RWPE2 (cell line): ENCODE data around the gene DNAJB6.

Source experiments
- ATAC-seq: fragments of 200-7000 bp; cut with Tn5 transposase; 3 replicates; pipeline ENCODE4 v1.9.1; 2021; ENCODE audit warnings: low read depth
- DNase-seq: peaks from one replicate; pipeline ENCODE4 v3.0.0-alpha.2; 2020; ENCODE audit warnings: low spot score
- H3K27ac ChIP-seq: fragments of 450-650 bp; 2 replicates; pipeline ENCODE4 v1.5.1; 2017; ENCODE audit warnings: mild to moderate bottlenecking; ENCODE audit not compliant: poor library complexity, severe bottlenecking
- H3K27me3 ChIP-seq: fragments of 250-450 bp; sonication (Bioruptor Pico); 2 replicates; pipeline ENCODE4 v1.5.1; 2021; ENCODE audit warnings: mild to moderate bottlenecking, moderate library complexity; ENCODE audit not compliant: insufficient read depth, poor library complexity, severe bottlenecking
- H3K36me3 ChIP-seq: fragments of 250-450 bp; sonication (Bioruptor Pico); 2 replicates; pipeline ENCODE4 v1.5.1; 2020; ENCODE audit warnings: low read depth, mild to moderate bottlenecking, moderate library complexity
- H3K4me1 ChIP-seq: fragments of 250-450 bp; sonication (Bioruptor Pico); 2 replicates; pipeline ENCODE4 v1.5.1; 2021; ENCODE audit warnings: mild to moderate bottlenecking, moderate library complexity; ENCODE audit not compliant: insufficient read depth, poor library complexity, severe bottlenecking
- H3K4me3 ChIP-seq: fragments of 250-450 bp; sonication (Bioruptor Pico); 2 replicates; pipeline ENCODE4 v1.5.1; 2021; ENCODE audit warnings: mild to moderate bottlenecking, moderate library complexity; ENCODE audit not compliant: severe bottlenecking
- H3K9me3 ChIP-seq: fragments of 250-450 bp; sonication (Bioruptor Pico); 2 replicates; pipeline ENCODE4 v1.5.1; 2021; ENCODE audit warnings: mild to moderate bottlenecking, moderate library complexity; ENCODE audit not compliant: severe bottlenecking
- TF ChIP-seq, protein P1 (sequence below): fragments of 450-650 bp; IDR thresholded peaks from one replicate; pipeline ENCODE4 v1.5.1; 2017; ENCODE audit warnings: mild to moderate bottlenecking, moderate library complexity; ENCODE audit not compliant: poor library complexity, severe bottlenecking

DNAJB6 gene

DNA sequence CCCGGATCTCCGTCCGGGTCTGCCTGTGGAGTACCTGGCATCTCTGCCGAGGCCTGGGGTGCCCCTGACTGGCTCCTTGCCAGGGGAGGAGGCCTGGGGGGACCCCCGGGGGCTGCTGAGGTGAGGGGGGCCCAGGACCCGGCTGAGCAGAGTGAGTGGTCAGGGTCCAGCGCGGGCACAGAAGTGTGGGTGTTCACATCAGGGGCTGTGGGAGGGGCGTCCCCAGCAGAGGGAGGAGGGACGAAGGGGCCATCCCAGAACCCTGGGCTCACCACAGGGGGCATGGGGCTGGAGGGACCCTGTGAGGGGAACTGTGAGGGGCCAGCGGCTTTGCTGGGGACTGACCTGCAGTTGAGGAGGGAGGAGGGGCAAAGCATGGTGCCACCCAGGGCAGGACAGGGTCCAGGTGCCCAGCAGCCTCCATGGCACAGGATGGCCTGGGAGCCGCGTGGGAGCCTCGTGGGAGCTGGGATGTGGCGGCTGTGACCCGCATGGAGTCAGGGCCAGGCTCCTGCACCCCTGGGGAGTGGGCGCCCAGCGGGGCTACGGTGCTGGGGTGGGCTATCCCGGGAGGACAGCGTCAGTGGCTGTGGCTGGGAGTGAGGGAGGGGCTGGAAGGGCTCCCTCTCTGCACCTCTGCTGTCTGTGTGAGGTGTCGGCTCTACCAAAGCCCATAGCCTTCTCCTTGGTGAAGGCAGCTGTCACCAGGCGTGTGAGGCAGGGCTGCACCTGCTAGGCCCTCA lies 91.2 kb downstream of the DNAJB6 start:
- Histone ChIP-seq H3K4me3 (no peak overlapping the region), H3K36me3 (no peaks in the 10 kb centered on the region), H3K9me3 (no peaks in the 10 kb centered on the region), H3K4me1 (no peaks in the 10 kb centered on the region), H3K27me3 (no peaks in the 10 kb centered on the region), H3K27ac (no peak overlapping the region)
- TF ChIP-seq, protein P1, sequence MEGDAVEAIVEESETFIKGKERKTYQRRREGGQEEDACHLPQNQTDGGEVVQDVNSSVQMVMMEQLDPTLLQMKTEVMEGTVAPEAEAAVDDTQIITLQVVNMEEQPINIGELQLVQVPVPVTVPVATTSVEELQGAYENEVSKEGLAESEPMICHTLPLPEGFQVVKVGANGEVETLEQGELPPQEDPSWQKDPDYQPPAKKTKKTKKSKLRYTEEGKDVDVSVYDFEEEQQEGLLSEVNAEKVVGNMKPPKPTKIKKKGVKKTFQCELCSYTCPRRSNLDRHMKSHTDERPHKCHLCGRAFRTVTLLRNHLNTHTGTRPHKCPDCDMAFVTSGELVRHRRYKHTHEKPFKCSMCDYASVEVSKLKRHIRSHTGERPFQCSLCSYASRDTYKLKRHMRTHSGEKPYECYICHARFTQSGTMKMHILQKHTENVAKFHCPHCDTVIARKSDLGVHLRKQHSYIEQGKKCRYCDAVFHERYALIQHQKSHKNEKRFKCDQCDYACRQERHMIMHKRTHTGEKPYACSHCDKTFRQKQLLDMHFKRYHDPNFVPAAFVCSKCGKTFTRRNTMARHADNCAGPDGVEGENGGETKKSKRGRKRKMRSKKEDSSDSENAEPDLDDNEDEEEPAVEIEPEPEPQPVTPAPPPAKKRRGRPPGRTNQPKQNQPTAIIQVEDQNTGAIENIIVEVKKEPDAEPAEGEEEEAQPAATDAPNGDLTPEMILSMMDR: no peak
- no peak for ATAC-seq
- DNase-seq: peak; percentile 51

DNA sequence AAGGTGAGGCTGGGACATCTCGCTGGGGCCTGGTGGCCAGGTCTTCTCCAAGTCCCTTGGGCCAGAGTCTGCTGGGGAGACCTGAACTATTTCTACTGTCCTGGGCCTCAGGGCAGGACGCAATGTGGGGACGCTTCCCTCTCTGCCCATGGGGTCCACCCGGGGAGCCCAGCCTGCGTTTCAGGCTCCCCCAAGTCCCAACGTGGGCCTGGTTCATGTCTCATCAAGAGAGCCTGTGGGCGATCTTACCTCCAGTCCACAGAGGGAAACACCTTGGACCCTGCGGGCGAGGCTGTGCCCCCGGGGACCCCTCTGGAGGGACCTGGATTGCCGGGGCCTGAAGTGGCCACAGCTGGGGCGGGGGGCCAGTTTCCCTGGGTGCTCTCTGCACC lies 91.7 kb downstream of the DNAJB6 start:
- Histone ChIP-seq H3K9me3 (no peaks in the 10 kb centered on the region), H3K36me3 (no peaks in the 10 kb centered on the region), H3K27me3 (no peaks in the 10 kb centered on the region), H3K27ac (no peak overlapping the region), H3K4me3 (no peak overlapping the region), H3K4me1 (no peaks in the 10 kb centered on the region)
- ATAC-seq: no peak
- TF ChIP-seq, protein P1: no peak
- DNase-seq: peak; percentile 55

DNA sequence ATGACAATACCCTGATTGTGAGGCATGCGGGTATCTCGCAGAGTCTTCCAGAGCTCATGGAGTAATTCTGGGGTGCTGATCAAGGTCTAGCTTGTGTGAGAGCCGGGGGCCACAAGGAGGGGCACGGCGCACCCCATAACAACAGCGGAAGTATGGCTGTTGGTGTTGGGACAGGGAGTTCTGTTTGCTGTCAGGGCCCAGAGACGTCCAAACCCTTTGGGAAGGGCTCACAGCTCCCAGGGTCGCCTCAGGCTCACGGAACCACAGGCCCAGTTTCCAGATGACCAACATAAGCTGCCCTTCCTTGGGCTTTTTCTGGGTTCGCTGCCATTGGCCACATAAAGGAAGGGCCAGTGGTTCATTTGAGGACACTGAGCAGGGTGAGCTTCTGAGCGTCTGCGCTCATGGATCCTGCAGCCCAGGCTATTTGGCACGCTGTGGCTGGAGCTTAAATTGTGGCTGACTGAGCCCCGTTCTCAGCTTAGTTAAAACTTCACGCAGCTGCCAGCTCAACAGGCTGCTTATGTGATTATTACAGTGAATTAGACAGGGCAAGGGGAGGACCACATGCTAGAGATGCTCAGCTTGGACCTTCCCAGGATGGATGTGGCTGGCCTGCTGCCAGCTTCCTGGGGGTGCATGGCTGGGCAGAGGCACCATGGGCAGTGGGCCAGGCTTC lies 92.3 kb downstream of the DNAJB6 start:
- peak; percentile 29 for DNase-seq
- H3K36me3 ChIP-seq: no peaks in the 10 kb centered on the region
- no peak for ATAC-seq
- H3K9me3 ChIP-seq: no peaks in the 10 kb centered on the region
- no peaks in the 10 kb centered on the region for H3K27me3 ChIP-seq
- H3K4me3 ChIP-seq: no peak overlapping the region
- TF ChIP-seq, protein P1: no peak
- H3K4me1 ChIP-seq: no peaks in the 10 kb centered on the region
- no peak overlapping the region for H3K27ac ChIP-seq

DNA sequence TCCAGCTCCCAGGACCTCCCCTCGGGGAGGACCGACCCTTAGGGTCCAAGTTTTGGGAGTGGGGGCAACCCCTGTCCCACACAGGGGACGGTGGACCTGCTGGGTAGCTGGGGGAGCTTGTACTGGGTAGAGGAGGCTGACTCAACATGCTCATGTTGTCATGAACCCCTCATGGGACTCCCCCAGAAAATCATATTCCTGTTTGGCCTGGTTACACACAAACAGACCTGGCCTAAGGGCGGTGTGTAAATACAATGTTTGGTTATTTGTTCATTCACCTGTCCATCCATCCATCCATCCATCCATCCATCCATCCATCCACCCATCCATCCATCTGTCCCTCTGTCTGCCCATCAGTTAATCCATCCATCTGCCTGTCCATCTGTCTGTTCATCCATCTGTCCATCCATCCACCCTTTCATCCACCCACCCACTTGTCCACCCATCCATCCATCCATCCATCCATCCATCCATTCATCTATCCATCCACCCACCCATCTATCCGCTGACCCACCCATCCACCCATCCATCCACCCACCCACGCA lies 92.9 kb downstream of the DNAJB6 start:
- Histone ChIP-seq H3K4me1 (no peaks in the 10 kb centered on the region), H3K27me3 (no peaks in the 10 kb centered on the region), H3K4me3 (no peak overlapping the region), H3K36me3 (no peaks in the 10 kb centered on the region), H3K9me3 (no peaks in the 10 kb centered on the region), H3K27ac (no peak overlapping the region)
- TF ChIP-seq, protein P1: no peak
- ATAC-seq (no peak), DNase-seq (no peak)
